Lung (tissue), 12 donors: ENCODE measurements around the gene CD8B. TPM values are rescaled to one million over a fixed set of nuclear protein-coding genes. Genes with fewer than 3 reads are reported as not detected.

Source experiments
- ATAC-seq: fragments of 200-7000 bp; cut with Tn5 transposase; one replicate; pipeline ENCODE4 v1.9.1; 2020; ENCODE audit warnings: moderate number of reproducible peaks; ENCODE audit not compliant: insufficient read depth, low FRiP score
- DNase-seq, 3 donors: peaks; one replicate each; pipeline ENCODE4 v3.0.0-alpha.2; 2013 to 2017
- H3K27ac ChIP-seq, 2 donors: one replicate each; pipeline ENCODE4 v1.5.1; 2013; ENCODE audit warnings: mild to moderate bottlenecking in 2 of 2, moderate library complexity in 2 of 2, control low read depth in 1 of 2, inconsistent platforms in 1 of 2, low read depth in 1 of 2, low read length in 1 of 2
- H3K27me3 ChIP-seq, 3 donors: one replicate each; pipeline ENCODE4 v1.5.1; 2013; ENCODE audit warnings: low read length in 2 of 3; ENCODE audit not compliant: control insufficient read depth in 3 of 3, insufficient read depth in 3 of 3
- H3K36me3 ChIP-seq, 4 donors: one replicate each; pipeline ENCODE4 v1.5.1; 2013; ENCODE audit warnings: low read length in 4 of 4, mild to moderate bottlenecking in 1 of 4, moderate library complexity in 1 of 4; ENCODE audit not compliant: control insufficient read depth in 4 of 4, insufficient read depth in 4 of 4
- H3K4me1 ChIP-seq, 5 donors: one replicate each; pipeline ENCODE4 v1.5.1; 2013; ENCODE audit warnings: low read length in 5 of 5, mild to moderate bottlenecking in 2 of 5, moderate library complexity in 1 of 5; ENCODE audit not compliant: control insufficient read depth in 5 of 5, insufficient read depth in 5 of 5
- H3K4me3 ChIP-seq: one replicate; pipeline ENCODE4 v1.5.1; 2013; ENCODE audit warnings: mild to moderate bottlenecking, control low read depth, moderate library complexity
- H3K9ac ChIP-seq, 2 donors: one replicate each; pipeline ENCODE4 v1.5.1; 2013; ENCODE audit warnings: low read length in 2 of 2, control low read depth in 1 of 2; ENCODE audit not compliant: insufficient read depth in 1 of 2
- H3K9me3 ChIP-seq, 4 donors: one replicate each; pipeline ENCODE4 v1.5.1; 2013; ENCODE audit warnings: low read length in 3 of 4, mild to moderate bottlenecking in 1 of 4, moderate library complexity in 1 of 4; ENCODE audit not compliant: control insufficient read depth in 4 of 4, insufficient read depth in 3 of 4
- WGBS, 2 donors: extraction: QIAGEN DNeasy Blood & Tissue Kit; methylation state at CpG; one replicate each; pipeline ENCODE4 v1.1.7; 2013; 5-methylcytosine and 5-hydroxymethylcytosine counted together
- polyA plus RNA-seq, 2 donors: library from polyadenylated mRNA; stranded (reverse); fragments of 200-250 nt; gene quantifications; one replicate each; pipeline ENCODE4 v1.2.1, GENCODE V29; 2013
- total RNA-seq, 2 donors: library from RNA; depleted of rRNA in 1 of 2; stranded (reverse); fragments of >200 nt in 1 of 2; gene quantifications; one replicate each; pipeline ENCODE4 v1.2.1, GENCODE V29; 2014 to 2021
- TF ChIP-seq, protein P1 (sequence below): IDR thresholded peaks from 2 replicates; pipeline ENCODE4 v1.5.1; 2012; ENCODE audit warnings: mild to moderate bottlenecking; ENCODE audit errors: control extremely low read depth, extremely low read depth
- donor health status: control.
- donor health status: control.
- donor health status: Bipolar disorder and iron deficiency.
- donor health status: healthy.
- donor health status: DM: yes; HTN: yes; CAD: no.

CD8B gene
- total and polyA plus RNA-seq, 4 donors: 0.28 to 2.1 (median 1.1) TPM

DNA sequence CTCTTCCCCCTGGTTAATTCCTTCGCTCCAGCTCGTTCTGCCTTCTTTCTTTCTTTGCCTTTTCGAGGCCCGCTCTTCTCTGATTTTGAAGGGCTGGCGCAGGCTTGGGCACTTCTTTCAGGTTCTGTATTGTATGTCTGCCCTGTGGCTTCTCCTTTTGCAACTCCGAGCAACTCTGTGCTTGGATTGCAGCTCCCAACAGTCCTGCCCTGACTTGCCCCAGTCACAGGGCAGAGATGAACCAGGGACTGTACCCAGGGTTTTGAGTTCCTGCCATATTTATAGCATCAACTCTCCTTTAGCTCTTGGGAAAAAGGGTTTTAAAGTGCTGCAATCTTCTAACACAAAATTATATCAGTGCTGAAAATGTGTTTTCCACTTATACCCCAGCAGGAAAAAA lies 39.8 kb downstream of the CD8B start:
- Histone ChIP-seq H3K36me3 (no peaks in the 10 kb centered on the region), H3K27ac (no peak overlapping the region), H3K4me3 (no peak overlapping the region), H3K27me3 (peaks cover 0 to 9% (median 0%) of the 10 kb centered on the region in 3 donors), H3K4me1 (no peaks in the 10 kb centered on the region), H3K9ac (no peak overlapping the region), H3K9me3 (peaks cover 0 to 14% (median 3%) of the 10 kb centered on the region in 4 donors)
- WGBS, 2 donors: 86 to 96% methylated on average over 6 of the region's 6 CpGs
- no peak for ATAC-seq
- TF ChIP-seq, protein P1, sequence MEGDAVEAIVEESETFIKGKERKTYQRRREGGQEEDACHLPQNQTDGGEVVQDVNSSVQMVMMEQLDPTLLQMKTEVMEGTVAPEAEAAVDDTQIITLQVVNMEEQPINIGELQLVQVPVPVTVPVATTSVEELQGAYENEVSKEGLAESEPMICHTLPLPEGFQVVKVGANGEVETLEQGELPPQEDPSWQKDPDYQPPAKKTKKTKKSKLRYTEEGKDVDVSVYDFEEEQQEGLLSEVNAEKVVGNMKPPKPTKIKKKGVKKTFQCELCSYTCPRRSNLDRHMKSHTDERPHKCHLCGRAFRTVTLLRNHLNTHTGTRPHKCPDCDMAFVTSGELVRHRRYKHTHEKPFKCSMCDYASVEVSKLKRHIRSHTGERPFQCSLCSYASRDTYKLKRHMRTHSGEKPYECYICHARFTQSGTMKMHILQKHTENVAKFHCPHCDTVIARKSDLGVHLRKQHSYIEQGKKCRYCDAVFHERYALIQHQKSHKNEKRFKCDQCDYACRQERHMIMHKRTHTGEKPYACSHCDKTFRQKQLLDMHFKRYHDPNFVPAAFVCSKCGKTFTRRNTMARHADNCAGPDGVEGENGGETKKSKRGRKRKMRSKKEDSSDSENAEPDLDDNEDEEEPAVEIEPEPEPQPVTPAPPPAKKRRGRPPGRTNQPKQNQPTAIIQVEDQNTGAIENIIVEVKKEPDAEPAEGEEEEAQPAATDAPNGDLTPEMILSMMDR: no peak
- no peak for DNase-seq

DNA sequence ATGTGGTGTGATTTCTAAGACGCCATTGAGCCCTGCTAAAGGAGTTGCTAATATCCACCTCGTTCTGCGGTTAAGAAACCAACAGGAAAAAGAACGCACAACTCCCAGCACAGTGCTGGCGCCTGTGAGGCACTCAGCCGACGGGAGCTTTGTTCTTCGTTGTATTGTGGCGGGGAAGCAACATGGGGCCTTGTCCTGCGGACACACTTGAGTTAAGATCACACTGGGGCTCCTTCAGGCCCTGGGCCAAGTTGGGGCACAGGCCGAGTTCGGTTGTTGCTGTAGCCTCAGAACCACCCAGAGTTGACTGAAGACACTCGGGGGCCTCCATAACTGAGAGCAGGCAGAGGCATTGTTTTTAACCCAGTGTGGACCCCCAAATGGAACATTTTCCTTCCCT lies 40.4 kb downstream of the CD8B start:
- no peak overlapping the region for H3K4me3 ChIP-seq
- TF ChIP-seq, protein P1: no peak
- no peaks in the 10 kb centered on the region for H3K36me3 ChIP-seq
- peaks cover 0 to 7% (median 0%) of the 10 kb centered on the region in 3 donors for H3K27me3 ChIP-seq
- no peaks in the 10 kb centered on the region for H3K4me1 ChIP-seq
- ATAC-seq (no peak), DNase-seq (no peak)
- 84 to 92% methylated on average over 13 of the region's 13 CpGs for WGBS, 2 donors
- peaks cover 0 to 14% (median 3%) of the 10 kb centered on the region in 4 donors for H3K9me3 ChIP-seq
- no peak overlapping the region for H3K27ac ChIP-seq
- H3K9ac ChIP-seq: no peak overlapping the region

DNA sequence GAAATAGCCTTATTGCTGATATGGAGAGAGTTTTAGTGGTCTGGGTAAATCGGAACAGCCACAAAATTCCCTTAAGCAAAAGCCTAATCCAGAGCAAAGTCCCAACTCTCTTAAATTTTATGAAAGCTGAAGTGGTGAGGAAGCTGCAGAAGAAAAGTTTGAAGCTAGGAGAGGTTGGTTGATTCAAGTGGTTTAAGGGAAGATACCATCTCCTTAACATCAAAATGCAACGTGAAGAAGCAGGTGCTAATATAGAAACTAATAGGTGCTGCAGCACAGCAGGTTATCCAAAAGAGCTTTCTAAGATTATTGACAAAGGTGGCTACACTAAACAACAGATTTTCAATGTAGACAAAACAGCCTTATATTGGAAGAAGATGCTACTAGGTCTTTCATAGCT lies 42.7 kb downstream of the CD8B start:
- H3K9ac ChIP-seq: no peak overlapping the region
- peaks cover 0 to 14% (median 3%) of the 10 kb centered on the region in 4 donors for H3K9me3 ChIP-seq
- TF ChIP-seq, protein P1: no peak
- no peak overlapping the region for H3K4me3 ChIP-seq
- DNase-seq (no peak), ATAC-seq (no peak)
- H3K4me1 ChIP-seq: no peaks in the 10 kb centered on the region
- H3K36me3 ChIP-seq: no peaks in the 10 kb centered on the region
- no peak overlapping the region for H3K27ac ChIP-seq
- H3K27me3 ChIP-seq: peaks cover 0 to 7% (median 0%) of the 10 kb centered on the region in 3 donors
- 85 to 90% methylated on average over 2 of the region's 2 CpGs for WGBS, 2 donors
